HL-60/S4 treated with retinoic acid at 250 ng/mL for 4 days and 3 days (cell line): ENCODE data around the gene G6PC3.
"Not testable (repeated sequence)": the region's sequence is repeated elsewhere in the genome, so short reads cannot be mapped to it uniquely, and the experiment has no call there.

ENCODE experiments used
- in situ Hi-C: fragments of 300-500 bp; cut with MboI; formaldehyde crosslinking; loops from 2 replicates; pipeline ENCODE4 v1.7.0; 2022; ENCODE audit warnings: low sequenced_read_pairs

G6PC3 gene

DNA sequence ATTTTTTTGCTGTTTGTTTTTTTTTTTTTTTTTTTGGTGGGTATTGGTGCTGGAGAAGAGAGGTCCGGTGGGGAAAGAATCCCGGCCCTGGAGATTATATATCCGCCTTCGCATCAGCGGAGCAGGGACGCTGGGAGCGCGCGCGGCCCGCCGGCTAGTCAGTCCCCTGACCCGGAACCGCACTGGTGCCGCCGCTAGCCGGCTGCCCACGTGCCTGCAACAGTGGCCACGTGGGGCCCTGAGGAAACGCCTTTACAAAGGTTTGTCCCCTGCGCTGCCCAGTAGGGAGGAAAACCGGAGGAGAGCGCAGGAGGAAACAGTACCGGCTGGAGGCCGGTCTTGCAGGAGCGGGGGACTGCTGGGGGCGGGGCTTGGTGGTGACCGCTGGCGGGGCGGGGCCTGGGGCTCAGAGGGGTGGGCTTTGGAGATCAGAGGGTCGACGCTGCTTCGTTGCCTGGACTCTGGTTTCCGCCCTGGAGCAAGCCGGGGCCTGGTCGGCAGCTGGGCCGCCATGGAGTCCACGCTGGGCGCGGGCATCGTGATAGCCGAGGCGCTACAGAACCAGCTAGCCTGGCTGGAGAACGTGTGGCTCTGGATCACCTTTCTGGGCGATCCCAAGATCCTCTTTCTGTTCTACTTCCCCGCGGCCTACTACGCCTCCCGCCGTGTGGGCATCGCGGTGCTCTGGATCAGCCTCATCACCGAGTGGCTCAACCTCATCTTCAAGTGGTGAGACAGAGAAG is at the start of gene G6PC3:
Gene G6PC3, plus strand, starts transcription at position 281 of the 743 bp plus-strand sequence. Its CDS starts 231 bp downstream, at position 512.
- in situ Hi-C loops, result no loop called here

- in situ Hi-C loops, result not testable (repeated sequence)
Observed at GRCh38 chr17:44021227-44021626, 49.3 kb upstream of the G6PC3 start.

DNA sequence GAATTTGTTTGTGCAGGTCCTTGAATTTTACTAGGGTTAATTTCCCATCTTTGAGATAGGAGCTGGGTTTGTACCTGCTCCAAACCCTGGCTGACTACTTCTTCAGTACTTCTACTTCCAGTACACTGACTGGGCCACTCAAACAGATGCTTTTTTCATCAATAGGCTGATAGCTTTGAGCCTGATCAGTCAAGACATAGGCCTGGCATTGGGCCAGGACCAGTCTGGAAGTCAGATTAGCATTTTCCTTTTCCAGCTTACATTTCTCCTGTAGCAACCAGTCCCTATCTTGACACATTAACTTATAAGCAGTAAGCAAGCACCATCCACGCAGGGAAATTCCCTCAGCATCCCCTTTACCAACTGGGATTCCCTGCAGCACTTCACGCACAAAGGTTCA is 48.3 kb upstream of the G6PC3 start:
- in situ Hi-C loops, result no loop called here

DNA sequence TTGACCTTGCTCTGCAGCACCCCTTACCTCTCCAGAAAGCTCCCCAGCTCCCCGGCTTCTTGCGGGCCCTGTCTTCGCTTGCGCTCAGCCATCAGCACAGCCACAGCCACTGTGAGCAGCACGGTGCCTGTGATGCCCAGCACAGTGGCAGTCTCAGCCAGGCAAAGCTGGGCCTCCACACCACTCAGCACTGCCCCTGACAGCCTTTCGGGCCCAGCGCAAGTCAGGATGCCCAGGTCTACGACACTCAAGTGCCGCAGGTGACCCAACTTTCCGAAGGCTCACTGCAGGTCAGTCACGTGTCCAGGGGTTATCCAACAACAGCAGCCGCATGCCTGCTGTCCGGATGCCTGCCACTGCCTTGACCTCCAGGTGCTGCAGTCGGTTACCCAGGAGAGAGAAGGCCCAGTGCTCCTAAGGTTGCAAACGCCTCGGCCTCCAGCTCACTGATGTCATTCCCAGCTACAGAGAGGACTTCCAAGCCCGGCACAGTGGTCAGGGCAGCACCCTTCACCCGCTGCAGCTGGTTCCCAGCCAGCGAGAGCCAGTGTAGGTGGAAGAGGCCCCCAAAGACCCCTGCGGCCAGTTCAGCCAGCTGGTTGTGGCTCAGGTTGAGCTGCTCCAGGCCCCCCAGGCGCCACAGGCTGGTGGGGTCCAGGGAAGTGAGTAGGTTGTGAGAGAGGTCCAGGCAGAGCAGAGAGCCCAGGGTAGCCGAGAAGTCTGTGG is 46.8 kb upstream of the G6PC3 start:
- in situ Hi-C loops, result no loop called here

DNA sequence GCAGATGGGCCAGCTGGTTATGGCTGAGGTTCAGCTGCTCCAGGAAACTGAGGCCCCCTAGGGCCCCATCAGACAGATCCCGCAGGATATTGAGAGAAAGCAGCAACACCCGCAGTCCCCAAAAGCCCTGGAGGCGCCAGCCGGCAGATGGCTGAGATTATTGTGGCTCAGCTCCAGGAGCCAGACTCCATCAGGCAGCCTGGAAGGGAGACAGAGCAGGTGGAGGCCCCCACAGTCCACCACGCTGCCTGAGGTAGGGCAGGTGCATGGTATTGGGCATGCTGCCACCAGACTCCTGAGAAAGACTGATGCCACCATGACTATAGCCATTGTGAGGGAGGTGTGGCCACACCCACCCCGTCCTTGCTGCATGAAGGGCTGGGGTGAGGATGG is 46.3 kb upstream of the G6PC3 start:
- in situ Hi-C loops, result no loop called here

DNA sequence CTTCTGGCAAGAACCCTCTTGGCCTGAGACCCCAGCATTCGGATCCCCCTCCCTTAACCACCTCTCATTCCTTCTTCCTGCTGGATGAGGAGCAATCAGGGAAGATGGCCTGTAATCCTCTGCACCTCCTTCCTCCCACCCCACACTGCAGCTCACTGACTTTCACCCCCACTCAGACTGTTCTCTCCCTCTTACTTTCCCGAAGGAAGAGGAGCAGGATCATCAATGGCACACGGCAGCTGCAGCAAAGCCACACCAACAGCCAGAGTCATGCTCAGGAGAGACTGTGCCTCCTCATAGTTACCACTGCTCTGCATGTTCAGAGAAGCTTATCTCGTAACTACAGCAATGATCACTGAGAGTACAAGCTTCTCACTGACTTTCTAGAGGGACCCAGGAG is 45.7 kb upstream of the G6PC3 start:
- in situ Hi-C loops, result no loop called here

DNA sequence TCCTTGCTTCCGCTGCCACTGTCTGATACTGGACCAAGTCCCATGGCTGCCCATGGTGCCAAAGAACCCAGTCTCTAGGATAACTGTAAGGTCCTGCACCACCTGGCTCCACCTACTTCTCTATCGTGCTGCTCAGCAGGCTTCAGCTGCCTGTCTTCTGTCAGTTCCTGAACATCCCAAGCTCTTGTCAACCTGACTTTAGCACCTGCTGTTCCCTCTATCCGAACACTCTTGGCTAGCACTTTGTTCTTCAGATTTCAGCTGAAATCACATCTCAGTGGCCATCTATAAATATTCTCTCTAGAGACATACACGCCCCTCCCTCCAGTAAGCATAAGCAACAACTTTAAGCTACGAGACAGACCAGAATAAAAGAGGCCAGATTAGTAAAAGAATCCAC is 40.8 kb upstream of the G6PC3 start:
- in situ Hi-C loops, result no loop called here

DNA sequence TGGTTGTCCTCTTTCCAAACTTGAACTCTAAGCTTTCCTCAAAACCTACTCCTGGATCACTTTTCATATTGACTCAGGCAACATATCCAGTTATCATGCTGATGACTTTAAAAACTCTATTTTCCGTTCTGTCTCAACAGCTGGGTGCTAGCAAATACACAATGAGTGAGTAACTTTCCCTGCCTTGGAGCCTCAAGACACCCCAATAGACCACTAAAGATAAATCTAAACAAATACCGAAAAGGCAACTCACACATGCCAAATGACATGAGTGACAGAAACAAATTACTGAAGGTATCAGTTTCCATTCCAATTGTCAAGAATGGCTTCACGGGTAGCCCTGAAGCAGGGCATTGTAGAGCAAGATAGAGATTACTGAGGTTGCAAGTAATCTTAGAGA is 40.1 kb upstream of the G6PC3 start:
- in situ Hi-C loops, result no loop called here

- in situ Hi-C loops, result no loop called here
Observed at GRCh38 chr17:44033861-44034408, 36.6 kb upstream of the G6PC3 start.

GRCh38 chr17:44034688-44035087 is 35.8 kb upstream of the G6PC3 start:
- in situ Hi-C loops, result not testable (repeated sequence)

GRCh38 chr17:44037471-44037870 is 33.1 kb upstream of the G6PC3 start:
- in situ Hi-C loops, result no loop called here

DNA sequence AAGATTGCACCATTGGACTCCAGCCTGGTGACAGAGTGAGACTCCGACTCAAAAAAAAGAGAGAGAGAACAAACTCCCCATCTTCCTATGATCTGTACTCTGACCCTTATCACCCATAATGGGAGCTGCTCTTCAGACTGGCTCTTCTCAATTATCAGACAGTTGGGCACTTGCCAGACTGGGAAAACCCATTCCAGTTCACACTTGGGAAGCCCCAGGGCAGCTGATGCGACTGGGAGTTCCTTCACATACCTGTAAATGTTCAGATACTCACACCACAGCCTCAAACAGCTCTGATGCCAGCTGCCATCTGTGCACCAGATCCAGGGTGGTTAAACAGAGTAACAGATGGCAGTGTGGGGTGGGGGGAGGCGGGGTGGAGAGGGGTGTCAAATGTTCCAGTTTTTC is 31.9 kb upstream of the G6PC3 start:
- in situ Hi-C loops, result no loop called here

DNA sequence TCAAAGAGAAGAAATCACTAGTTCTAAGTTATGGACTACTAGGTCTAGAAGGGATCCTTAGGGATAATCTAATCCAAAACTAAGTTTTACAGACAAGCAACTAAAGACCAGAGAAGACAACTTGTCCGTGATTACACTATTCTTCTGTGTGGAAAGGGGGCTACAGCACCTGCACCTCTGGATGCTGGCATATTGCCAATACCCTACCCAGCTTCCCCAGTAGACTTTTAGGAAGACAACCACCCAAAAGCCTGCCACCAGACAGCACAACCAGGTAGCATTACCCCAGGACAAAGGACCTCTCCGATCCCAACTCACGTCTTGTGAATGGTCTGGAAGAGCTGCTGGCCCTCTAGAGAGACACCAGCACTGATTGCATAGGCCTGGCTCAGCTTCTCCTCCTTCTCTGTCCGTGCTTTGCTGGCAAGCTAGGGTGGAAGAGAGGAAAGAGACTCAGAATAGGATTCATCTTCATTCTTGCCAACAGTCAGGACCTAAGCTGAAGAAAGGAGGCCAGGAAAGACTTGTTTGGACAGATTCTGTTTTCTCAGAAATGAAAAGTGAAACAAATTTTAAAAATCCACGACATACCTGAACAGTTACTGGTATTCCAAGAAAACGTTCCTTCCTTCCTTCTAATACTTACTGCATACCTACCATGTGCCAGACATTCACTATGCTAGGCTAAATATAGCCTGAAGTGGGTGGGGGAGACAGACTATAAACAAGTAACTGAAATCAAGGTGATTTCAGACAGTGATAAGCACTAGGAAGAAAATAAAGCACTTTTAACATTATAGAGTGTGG is 30.5 kb upstream of the G6PC3 start:
- in situ Hi-C loops, result no loop called here

- in situ Hi-C loops, result no loop called here
Observed at GRCh38 chr17:44043272-44043696, 27.3 kb upstream of the G6PC3 start.

GRCh38 chr17:44044071-44044470 is 26.5 kb upstream of the G6PC3 start:
- in situ Hi-C loops, result no loop called here

DNA sequence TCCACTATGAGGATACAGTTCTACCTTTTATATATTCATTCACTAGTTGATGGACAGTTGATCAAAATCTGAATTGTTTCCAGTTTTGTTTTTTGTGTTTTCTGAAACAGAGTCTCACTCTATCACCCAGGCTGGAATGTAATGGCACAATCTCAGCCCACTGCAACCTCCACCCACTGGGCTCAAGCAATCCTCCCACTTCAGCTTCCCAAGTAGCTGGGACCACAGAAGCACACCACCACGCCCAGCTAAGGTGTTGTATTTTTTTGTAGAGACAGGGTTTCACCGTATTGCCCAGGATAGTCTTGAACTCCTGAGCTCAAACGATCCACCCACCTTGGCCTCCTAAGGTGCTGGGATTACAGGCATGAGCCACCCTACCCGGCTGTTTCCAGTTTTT is 25.0 kb upstream of the G6PC3 start:
- in situ Hi-C loops, result no loop called here

DNA sequence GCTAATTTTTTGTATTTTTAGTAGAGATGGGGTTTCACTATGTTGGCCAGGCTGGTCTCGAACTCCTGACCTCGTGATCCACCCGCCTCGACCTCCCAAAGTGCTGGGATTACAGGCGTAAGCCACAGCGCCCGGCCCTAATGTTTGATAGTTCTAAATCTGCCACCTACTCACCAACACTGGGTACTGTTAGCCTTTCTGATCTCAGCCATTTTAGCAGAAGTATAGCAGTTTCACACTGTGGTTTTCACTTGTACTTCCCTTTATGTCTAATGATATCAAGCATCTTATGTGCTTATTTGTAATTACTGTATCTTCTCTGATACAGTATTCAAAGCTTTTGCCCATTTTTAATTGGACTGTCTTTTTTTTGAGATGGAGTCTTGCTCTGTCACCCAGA is 23.6 kb upstream of the G6PC3 start:
- in situ Hi-C loops, result not testable (repeated sequence)

- in situ Hi-C loops, result no loop called here
Observed at GRCh38 chr17:44049294-44050060, 21.1 kb upstream of the G6PC3 start.

- in situ Hi-C loops, result no loop called here
Observed at GRCh38 chr17:44053125-44053872, 17.2 kb upstream of the G6PC3 start.
